GM08714 (cell line): Measurements from ENCODE around the gene CFHR5.

Experiments used
- H3K4me3 ChIP-seq: fragments of 200-500 bp; sonication (Bioruptor generic); 2 replicates; pipeline ENCODE4 v1.5.1; 2014; ENCODE audit warnings: mild to moderate bottlenecking, low read length, inconsistent platforms
- ZNF274 ChIP-seq: IDR thresholded peaks from 2 replicates; pipeline ENCODE4 v1.6.1; 2012; ENCODE audit warnings: mild to moderate bottlenecking, low read depth, low read length

Gene CFHR5

DNA sequence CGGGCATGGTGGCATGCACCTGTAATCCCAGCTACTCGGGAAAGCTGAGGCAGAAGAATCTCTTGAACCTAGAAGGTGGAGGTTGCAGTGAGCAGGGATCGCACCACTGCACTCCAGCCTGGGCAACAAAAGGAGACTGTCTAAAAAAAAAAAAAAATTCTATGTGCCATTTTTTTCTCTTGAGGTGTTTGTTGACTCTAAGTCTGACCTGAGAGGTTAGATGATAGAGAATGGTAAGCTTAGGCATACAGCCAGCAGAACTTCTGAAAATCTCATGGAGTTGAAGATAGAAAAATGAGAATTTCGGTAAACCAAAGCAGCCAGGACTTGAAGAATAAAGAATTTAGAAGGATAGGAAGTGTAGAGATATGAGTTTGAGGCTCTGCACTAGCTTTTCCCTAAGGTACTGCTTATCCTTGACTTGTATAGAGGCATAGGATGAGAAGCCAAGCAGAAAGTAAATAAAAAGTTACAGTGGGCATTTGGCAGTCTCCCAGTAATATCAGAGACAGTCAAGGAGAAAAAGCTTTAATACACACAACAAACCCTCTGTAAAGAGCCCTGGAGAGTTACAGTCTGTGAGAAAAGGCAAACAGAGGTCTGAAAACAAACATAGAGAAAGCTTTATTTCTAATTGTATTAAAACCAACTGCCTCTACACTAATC lies 65.5 kb downstream of the CFHR5 start:
- no peak for TF ChIP-seq ZNF274
- no peak overlapping the region for H3K4me3 ChIP-seq

DNA sequence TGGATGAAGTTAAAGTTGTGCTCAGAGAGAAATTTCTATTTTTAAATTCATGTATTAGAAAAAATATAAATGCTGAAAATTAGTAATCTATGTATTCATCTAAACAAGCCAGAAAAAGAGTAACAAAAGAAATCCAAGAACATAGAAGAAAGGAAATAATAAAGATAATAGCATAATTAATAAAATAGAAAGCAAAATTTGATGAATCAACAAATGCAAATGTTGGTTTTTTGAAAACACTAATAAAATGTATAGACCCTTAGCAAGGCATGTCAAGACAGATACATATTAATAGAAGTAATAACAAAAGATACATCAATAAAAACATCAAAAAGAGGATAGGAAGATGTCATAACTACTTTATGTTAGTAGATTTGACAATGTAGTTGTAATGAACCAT lies 71.7 kb downstream of the CFHR5 start:
- no peak overlapping the region for H3K4me3 ChIP-seq
- TF ChIP-seq ZNF274, result no peak
